HL-60/S4 treated with retinoic acid at 250 ng/mL for 4 days and 3 days (cell line): Measurements from ENCODE around the gene NADK.

Source experiments
- in situ Hi-C: fragments of 300-500 bp; cut with MboI; formaldehyde crosslinking; loops from 2 replicates; pipeline ENCODE4 v1.7.0; 2022; ENCODE audit warnings: low sequenced_read_pairs

NADK gene

GRCh38 chr1:1788136-1788535 lies 9.9 kb upstream of the NADK start:
- in situ Hi-C loops: no loop called here

DNA sequence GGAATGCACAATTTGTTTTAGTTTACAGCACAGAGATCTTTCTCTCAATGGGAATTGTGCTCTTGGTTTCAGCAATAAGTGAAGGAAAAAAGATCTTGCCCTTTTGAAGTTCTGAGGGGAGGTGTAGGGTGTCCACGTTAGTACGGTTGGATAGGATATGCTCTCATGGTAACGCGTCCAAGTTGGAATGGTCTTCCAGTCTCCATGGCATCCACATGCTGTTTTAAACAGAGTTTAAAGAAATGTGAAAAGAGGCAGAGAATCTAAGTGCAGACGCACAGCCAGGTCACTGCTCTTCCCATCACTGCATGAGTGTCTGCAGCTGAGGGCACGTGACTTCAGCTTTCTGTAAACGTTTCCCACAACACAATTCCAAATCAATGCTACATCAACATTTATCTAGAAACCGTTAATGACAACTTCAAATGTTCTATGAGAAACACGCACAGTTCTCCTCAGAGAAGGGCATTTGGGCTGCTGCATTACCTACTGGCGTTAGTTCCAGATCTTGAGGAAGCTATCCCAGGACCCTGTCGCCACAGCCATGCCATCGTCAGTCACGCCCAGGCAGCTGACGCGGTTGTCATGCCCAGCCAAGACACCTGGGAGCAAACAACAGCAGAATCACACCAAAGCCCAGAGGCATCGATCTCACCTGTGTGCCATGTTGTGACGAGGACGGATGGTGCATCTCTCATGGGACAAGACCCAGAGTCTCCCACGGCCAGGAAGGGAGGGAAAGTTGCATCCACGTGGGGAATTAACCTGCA lies 8.8 kb upstream of the NADK start:
- in situ Hi-C loops: no loop called here

GRCh38 chr1:1785666-1786065 lies 7.4 kb upstream of the NADK start:
- in situ Hi-C loops: no loop called here

DNA sequence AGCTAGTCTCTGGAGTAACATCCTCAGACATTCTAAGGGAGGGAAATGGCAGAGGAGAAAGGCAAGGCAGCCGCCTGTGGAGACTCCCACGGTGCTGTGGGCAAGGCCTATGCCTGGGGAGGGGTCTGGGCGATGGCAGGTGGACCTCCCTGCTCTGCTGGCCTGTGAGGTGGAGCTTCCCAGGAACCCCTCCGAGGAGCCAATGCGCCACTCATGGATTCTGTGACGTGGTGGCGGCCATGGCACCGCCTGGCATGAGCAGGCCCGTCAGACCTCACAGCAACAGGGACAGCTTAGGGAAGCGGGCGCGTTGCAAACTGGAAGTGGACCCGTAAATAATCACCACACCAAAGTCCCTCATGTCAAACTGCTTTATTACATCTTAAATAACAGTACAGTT lies 6.7 kb upstream of the NADK start:
- in situ Hi-C loops: no loop called here

GRCh38 chr1:1783320-1783719 lies 5.0 kb upstream of the NADK start:
- in situ Hi-C loops: no loop called here

- in situ Hi-C loops: no loop called here
These were observed 4.3 kb upstream of the NADK start for GRCh38 chr1:1782399-1783221.

- in situ Hi-C loops: no loop called here
These were observed 3.2 kb upstream of the NADK start for GRCh38 chr1:1781526-1781903.

DNA sequence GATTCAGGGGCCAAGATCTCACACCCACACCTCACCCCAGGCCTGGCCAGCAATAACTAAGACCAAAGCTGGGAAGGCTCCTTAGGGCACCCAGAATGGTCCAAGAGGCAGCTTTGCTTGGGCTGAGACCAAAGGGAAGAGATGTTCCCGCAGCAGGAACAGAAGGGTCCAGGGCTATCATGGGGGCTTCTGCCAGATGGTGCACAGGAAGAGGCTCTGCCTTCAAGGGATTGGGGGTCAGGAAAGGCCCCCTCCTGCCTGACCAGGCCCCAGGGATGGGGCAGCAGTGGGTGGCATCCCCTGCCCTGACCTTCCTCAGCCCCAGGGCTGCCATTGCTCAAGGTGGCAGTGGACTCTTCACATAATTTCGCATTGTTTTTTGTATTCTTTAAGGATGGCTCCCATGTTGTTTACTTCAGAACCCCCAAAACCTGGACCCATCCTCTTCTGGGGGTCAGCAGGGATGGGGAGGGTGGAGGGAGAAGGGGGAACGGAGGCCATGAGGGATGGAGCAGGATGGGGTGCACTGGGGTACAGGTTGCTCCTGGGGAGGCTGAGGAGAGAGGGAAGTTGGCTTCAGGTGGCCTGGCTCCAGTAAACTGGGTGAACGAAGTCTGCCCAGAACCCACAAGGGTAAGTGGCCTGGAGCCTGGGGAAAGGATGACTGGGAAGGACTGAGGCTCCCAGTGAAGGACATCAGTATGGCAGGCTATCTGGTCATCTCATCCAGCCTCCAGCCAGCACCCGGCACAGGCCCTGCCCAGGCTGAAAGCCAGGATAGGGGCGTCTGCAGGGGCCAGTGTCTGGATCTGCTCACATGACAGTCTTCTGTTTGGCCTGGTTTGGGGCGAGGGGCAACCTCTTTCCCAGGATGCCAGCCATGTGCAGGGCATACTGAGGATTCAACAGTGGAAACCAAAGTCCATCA lies 2.6 kb upstream of the NADK start:
- in situ Hi-C loops: no loop called here

GRCh38 chr1:1779691-1780597 lies 1.7 kb upstream of the NADK start:
- in situ Hi-C loops: no loop called here

GRCh38 chr1:1779320-1779675 lies 1.0 kb upstream of the NADK start:
- in situ Hi-C loops: no loop called here

DNA sequence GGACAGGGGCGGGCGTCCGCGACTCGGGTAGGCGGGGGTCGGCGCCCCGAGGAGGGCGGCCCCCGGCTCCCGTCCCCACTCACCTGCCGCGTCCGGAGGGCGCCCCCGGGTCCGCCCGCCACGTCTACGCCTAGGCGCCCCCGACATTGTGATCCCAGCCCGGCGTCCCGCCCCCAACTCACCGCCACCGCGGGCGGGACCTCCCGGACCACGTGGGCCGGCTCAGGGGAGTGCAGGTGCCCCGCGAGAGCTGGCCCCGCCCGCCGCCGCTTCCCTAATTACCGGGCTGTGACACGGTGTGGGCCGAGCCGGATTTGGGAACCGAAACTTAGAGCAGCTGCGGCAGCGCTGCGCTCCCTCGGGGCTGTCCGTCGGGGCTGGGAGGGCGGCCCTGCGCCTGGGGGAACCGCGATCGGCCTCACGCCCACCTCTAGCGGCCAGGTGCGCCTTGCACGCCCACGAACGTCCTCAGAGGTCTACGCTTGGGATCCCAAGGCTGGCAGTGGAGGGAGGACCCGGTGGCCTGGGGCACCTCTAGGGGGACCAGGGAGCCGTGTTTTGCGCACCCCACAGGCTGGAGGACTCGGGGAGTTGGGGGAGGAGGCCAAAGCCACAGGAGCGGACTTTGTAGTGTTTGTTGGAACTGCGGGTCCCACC lies 521 bp upstream of the NADK start:
- in situ Hi-C loops: no loop called here

DNA sequence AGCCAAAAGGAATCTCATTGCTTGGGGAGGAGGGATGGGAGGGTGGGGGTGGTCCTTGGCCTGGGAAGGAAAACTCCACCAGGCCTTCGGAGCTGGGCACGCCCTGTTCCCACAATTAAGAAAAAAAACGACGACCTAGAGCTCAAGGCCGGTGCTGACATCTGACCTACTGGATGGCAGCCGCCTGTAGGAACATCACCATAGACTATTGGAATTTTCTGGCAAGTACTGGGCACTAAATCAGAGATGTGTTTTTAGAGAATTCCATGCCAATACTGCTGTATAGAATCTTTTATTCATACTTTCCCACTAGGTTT lies 729 bp downstream of the NADK start:
- in situ Hi-C loops: no loop called here

- in situ Hi-C loops: no loop called here
These were observed 1.3 kb downstream of the NADK start for GRCh38 chr1:1776672-1777582.

GRCh38 chr1:1775327-1776226 lies 2.7 kb downstream of the NADK start:
- in situ Hi-C loops: no loop called here

DNA sequence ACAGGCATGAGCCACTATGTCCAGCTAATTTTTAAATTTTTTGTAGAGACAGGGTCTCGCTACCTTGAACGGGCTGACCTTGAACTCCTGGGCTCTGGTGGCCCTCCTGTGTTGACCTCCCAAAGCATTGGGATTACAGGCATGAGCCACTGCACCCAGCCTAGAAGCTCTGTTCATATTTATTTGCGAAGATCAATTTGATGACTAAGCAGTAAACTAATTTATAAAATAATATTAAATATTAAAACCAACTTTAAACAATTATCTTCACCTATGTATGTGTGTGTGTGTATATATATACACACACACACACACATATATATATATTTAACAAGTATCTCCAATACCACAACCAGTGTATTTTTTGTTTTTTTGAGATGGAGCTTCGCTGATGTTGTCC lies 4.4 kb downstream of the NADK start:
- in situ Hi-C loops: no loop called here

GRCh38 chr1:1771096-1771495 lies 7.2 kb downstream of the NADK start:
- in situ Hi-C loops: no loop called here

- in situ Hi-C loops: no loop called here
These were observed 8.2 kb downstream of the NADK start for GRCh38 chr1:1770102-1770501.
